GM12874 (cell line): ENCODE results near the gene SAA1.

ENCODE experiments used
- TF ChIP-seq, protein P1 (sequence below): IDR thresholded peaks from 2 replicates; pipeline ENCODE4 v1.5.1; 2011; ENCODE audit warnings: low read depth, mild to moderate bottlenecking, control low read depth, low read length, moderate library complexity; ENCODE audit not compliant: insufficient read depth

The SAA1 gene

DNA sequence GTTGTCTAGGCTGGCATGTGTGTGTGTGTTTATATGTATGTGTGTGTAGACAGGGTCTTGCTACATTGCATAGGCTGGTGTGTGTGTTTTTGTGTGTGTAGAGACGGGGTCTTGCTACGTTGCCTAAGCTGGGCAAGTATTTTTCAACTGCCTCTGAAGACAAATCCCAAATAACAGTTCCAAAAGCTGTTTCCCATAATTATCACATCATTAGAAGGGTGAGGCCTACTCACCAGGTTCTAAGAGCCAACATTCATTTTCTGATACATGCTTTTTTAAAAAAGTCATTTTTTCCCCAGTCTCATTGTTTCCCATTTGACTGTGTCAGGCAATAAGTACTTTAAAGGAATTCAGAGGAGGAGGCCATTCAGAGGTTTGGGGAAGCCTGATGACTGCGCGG, 22.8 kb downstream of the SAA1 start:
- TF ChIP-seq, protein P1, sequence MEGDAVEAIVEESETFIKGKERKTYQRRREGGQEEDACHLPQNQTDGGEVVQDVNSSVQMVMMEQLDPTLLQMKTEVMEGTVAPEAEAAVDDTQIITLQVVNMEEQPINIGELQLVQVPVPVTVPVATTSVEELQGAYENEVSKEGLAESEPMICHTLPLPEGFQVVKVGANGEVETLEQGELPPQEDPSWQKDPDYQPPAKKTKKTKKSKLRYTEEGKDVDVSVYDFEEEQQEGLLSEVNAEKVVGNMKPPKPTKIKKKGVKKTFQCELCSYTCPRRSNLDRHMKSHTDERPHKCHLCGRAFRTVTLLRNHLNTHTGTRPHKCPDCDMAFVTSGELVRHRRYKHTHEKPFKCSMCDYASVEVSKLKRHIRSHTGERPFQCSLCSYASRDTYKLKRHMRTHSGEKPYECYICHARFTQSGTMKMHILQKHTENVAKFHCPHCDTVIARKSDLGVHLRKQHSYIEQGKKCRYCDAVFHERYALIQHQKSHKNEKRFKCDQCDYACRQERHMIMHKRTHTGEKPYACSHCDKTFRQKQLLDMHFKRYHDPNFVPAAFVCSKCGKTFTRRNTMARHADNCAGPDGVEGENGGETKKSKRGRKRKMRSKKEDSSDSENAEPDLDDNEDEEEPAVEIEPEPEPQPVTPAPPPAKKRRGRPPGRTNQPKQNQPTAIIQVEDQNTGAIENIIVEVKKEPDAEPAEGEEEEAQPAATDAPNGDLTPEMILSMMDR = no peak

DNA sequence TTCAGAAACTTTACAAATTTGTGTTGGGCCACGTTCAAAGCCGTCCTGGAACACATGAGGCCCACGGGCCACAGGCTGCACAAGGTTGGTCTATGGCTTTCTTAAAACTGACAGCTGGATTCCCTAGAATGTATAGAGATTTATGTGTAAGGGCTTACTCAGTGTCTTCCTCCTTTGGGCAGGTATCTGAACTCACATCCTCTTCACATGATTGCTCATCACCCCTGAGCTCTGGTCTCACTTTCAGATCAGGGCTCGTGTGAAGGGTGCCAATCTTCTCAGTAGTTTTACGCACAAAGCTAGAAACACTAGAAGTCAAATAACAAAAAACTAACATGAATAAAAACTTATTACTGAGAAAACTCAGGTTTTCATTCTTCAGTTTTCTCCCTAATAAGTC, 28.8 kb downstream of the SAA1 start:
- TF ChIP-seq, protein P1 = no peak

DNA sequence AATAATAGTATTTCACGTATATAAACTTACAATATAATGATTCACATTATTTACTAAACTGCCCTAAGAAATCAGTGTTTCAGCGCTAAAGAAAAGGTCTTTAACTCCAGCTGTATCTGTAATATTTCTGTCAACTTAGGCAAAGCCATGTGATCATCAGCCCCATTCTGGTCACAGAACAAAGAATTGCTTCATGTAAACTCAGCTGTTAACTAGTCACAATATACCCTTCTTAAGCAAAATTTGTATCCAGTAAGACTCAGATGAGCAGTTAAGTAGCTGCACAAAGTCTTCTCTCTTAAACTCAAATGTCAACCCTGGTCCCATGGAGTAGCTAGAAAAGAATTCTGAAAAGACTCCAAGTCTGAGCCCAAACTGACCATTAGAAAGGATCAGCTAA, 29.3 kb downstream of the SAA1 start:
- TF ChIP-seq, protein P1 = no peak

DNA sequence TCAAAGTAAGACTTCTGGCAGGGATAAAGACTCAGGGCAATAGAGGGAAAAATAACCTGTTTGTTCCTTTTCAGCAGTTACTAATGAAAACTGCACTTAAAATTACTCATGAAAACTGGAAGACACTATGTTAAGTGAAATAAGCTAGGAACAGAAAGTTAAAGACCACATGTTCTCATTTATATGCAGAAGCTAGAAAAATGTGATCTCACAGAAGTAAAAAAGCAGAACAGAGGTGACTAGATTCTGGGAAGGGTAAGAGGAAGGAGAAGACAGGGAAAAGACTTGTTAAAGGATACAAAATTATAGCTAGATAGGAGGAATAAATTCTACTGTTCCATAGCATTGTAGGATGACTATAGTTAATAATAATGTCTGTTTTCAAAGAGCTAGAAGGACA, 33.7 kb downstream of the SAA1 start:
- TF ChIP-seq, protein P1 = no peak

DNA sequence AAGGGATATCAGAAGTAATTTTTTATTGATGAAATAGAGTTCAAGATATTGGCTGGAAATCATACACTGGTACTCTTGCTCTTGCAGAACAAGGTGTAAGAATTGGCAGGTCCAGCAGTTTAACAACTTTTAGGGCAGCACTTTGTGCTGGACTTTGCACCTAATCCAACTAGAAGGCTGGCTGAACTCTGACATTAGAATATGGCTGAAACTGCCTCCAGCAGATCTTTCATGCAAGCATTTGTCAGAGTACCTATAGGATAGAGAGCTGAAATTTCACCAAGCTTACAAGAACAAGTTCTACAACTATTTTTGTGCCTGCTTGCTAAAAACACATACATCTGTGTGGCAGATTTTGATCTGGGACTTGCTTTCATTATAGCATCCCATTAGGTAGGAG, 38.7 kb downstream of the SAA1 start:
- TF ChIP-seq, protein P1 = no peak

DNA sequence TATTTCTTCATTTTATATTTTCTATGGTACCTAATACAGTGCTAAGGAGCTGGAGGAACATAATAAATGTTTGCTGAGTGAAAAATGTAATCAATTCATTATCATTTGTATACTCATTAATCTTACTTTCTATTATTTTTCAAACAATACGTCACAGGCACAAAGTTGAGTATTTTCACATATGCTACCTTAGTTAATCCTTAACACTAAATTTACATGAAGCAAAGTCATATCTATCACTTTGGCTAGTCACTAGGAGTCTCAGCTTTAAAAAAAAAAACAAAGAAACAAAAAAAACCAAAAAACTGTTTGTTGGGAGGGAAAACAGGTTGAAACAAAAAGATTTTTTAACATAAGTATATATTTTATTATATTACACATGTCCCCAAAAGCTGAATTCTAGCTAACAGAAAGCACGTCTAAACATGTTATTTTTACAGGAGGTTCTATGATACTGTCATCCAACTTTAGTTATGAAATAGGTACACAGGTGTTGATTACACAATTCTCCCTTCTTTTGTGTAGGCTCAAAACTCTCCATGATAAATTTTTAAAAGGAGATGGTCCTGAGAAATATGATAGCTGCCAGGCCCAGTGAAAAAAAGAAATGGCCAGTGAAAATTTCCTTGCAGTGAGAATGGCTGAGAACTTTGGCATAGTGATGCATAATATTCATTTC, 41.5 kb downstream of the SAA1 start:
- TF ChIP-seq, protein P1 = no peak

DNA sequence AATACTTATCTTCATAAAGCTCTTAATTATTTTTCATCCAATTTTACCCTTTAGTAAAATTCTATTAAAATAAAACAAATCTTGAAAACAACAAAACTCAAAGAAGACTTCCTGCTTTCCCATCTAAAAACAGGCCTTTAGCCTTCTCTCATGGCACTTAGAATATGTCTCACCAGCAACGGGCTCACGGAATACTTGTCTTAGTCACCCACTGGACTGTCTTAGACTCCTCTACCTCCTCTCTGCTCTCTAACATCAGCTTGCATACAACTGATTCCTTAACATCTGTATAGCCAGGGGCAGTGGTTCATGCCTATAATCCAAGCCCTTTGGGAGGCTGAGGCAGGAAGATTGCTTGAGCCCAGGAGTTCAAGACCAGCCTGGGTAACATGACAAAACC, 42.2 kb downstream of the SAA1 start:
- TF ChIP-seq, protein P1 = no peak
